Measurements from ENCODE around the gene NFIA.

Gene NFIA

GRCh38 chr1:61334718-61335589 lies 252.6 kb downstream of the NFIA start:
- no peak for DNase-seq (ENCODE audit: low read depth)

GRCh38 chr1:61337037-61337436 lies 254.7 kb downstream of the NFIA start:
- no peak for DNase-seq (ENCODE audit: low read depth)

- DNase-seq (ENCODE audit: low read depth), result no peak
These were observed 255.1 kb downstream of the NFIA start for GRCh38 chr1:61337441-61337951.

- DNase-seq (ENCODE audit: low read depth), result no peak
These were observed 255.9 kb downstream of the NFIA start for GRCh38 chr1:61337981-61338848.

- DNase-seq (ENCODE audit: low read depth), result no peak
These were observed 256.5 kb downstream of the NFIA start for GRCh38 chr1:61338899-61339298.

- no peak for DNase-seq (ENCODE audit: low read depth)
These were observed 259.1 kb downstream of the NFIA start for GRCh38 chr1:61341426-61341825.

GRCh38 chr1:61343734-61344420 lies 261.5 kb downstream of the NFIA start:
- no peak for DNase-seq (ENCODE audit: low read depth)

GRCh38 chr1:61344696-61345095 lies 262.3 kb downstream of the NFIA start:
- no peak for DNase-seq (ENCODE audit: low read depth)

GRCh38 chr1:61348025-61348665 lies 265.8 kb downstream of the NFIA start:
- no peak for DNase-seq (ENCODE audit: low read depth)

GRCh38 chr1:61352845-61353435 lies 270.6 kb downstream of the NFIA start:
- DNase-seq (ENCODE audit: low read depth), result no peak

GRCh38 chr1:61353797-61354406 lies 271.5 kb downstream of the NFIA start:
- no peak for DNase-seq (ENCODE audit: low read depth)

- no peak for DNase-seq (ENCODE audit: low read depth)
These were observed 273.7 kb downstream of the NFIA start for GRCh38 chr1:61356016-61356415.

- no peak for DNase-seq (ENCODE audit: low read depth)
These were observed 274.6 kb downstream of the NFIA start for GRCh38 chr1:61356995-61357394.

GRCh38 chr1:61357539-61357938 lies 275.2 kb downstream of the NFIA start:
- DNase-seq (ENCODE audit: low read depth), result no peak

- no peak for DNase-seq (ENCODE audit: low read depth)
These were observed 276.6 kb downstream of the NFIA start for GRCh38 chr1:61358770-61359455.

- DNase-seq (ENCODE audit: low read depth), result no peak
These were observed 279.6 kb downstream of the NFIA start for GRCh38 chr1:61361931-61362330.

- no peak for DNase-seq (ENCODE audit: low read depth)
These were observed 280.0 kb downstream of the NFIA start for GRCh38 chr1:61362351-61362750.

GRCh38 chr1:61368366-61368765 lies 286.0 kb downstream of the NFIA start:
- no peak for DNase-seq (ENCODE audit: low read depth)

GRCh38 chr1:61368876-61369275 lies 286.5 kb downstream of the NFIA start:
- no peak for DNase-seq (ENCODE audit: low read depth)

- DNase-seq (ENCODE audit: low read depth), result no peak
These were observed 288.0 kb downstream of the NFIA start for GRCh38 chr1:61370177-61370912.

Measured in stimulated activated CD4-positive, alpha-beta T cell treated with anti-CD3 and anti-CD28 coated beads, Interleukin-2, amount 100 ng/mL, for 4 hours (primary cell).